Stimulated activated naive CD4-positive, alpha-beta T cell (primary cell): Measurements from ENCODE around the gene STARD8.

ENCODE experiments used
- DNase-seq, 6 experiments: peaks; one replicate each; lab custom pipeline; 2025; lab: John Stamatoyannopoulos, UW

STARD8 gene

GRCh38 chrX:68749426-68749825 lies 102.0 kb downstream of the STARD8 start:
- DNase-seq, result no peak

DNA sequence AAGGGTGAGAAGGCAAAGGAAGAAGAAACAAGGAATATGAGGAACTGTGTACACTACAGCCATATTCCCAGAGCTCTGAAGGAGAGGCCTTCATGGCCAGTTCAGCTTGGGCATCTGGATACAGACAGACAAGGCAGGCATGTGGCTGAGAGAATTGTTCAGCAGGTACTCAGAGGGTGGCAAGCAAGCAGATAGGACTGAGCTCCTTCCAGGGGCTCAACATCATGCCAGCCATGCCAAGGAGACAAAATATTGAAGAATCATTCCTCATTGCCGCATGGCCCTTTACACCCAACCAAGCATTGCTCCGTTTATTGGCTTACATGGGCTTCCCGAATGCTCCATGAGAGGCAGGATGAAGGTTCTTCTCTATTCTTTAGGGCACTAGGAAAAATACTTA lies 102.8 kb downstream of the STARD8 start:
- DNase-seq, result no peak

DNA sequence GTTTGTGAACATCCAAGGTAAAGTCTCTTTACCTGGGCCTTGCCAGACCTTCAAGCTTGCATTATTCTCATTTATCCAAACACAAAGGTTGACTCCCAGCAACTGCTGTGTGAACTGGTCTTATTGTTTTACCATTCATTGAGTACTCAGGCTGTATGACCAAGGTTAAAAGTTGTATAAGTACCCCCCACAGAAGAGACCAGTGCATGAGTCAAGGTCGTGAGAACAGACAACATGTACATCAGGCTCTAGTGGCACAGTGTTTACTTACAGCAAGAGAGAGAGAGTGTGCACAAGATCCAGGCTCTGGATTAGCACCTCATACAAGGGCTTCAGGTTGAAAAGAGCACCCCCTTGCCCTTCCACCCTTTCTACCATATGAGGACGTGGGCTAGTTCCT lies 103.9 kb downstream of the STARD8 start:
- no peak for DNase-seq

GRCh38 chrX:68753218-68753617 lies 105.8 kb downstream of the STARD8 start:
- DNase-seq, result no peak

GRCh38 chrX:68754406-68754805 lies 106.9 kb downstream of the STARD8 start:
- no peak for DNase-seq

DNA sequence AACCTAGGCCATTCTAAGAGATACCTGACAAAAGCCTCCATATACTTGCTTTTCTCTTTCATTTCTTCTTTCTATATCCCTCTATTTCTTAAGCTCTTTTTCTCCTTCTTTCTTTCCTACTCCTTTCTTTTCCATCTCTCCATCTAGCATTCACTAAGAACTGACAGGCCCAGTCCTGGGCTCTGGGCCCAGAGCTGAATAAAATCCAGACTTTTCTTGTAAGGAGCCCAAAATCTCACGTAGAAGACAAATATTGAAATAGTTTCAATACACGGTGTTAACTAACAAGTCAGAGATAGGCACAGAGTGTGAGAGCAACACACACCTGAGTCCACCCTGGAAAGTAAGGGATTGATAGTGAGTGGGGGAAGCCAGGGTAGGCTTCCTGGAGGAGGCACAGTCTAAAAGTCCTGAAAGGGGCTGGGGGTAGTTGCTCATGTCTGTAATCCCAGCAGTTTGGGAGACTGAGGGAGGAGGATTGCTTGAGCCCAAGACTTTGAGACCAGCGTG lies 108.2 kb downstream of the STARD8 start:
- DNase-seq, result no peak

DNA sequence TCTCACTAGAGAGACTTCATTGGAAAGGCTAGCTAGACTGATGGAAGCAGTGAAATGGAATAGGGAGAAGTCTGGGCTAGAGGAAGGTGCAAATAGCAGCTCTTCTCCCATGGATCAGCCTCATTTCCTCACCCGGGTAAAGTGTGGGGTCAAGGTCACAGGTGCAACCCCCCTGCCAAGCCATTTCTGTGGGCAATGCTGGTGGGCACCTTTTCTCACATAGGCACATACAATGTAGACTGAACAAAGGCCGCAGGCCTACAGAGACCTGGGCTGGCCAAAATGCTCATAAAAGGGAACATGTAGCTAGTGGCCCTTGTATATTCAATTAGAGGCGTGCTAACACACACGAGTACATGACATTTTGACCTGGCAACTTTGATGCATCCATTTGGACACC lies 109.9 kb downstream of the STARD8 start:
- DNase-seq, result no peak

DNA sequence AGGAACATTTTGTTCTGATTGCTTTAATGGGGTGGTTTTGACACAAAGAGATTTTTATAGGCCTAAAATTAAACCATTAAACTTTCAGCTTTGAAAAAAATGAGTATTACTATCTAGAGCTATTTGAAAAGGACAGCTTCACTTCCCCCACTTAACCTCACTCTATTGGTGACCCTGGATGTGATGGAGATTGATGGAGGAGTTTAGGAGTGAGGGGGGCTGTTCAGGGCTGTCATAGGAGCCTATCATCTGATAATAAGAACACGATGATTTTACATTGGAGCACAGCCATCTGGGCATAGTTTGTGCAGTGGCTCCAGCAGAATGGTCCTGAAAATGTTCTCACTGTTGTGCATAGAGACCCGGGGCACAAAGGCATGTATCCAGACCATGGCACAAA lies 110.3 kb downstream of the STARD8 start:
- DNase-seq, result no peak

- no peak for DNase-seq
Observed at GRCh38 chrX:68758671-68759070, 111.2 kb downstream of the STARD8 start.

- no peak for DNase-seq
Observed at GRCh38 chrX:68761086-68761485, 113.6 kb downstream of the STARD8 start.

- DNase-seq, result no peak
Observed at GRCh38 chrX:68762766-68763165, 115.3 kb downstream of the STARD8 start.

- no peak for DNase-seq
Observed at GRCh38 chrX:68763481-68763880, 116.0 kb downstream of the STARD8 start.
